IMR-90 (cell line): Measurements from ENCODE around the gene ALOX15B. TPM values are rescaled to one million over a fixed set of nuclear protein-coding genes. Genes with fewer than 3 reads are reported as not detected.

Source experiments
- ATAC-seq: fragments of 200-7000 bp; cut with Tn5 transposase; 2 replicates; pipeline ENCODE4 v1.9.1; 2020; ENCODE audit warnings: low read depth, mild to moderate bottlenecking, moderate library complexity
- BruUV-seq: library from RNA; stranded (reverse); fragments of 400-500 nt; replicated peaks from 2 replicates; lab custom pipeline; 2021; lab: Mats Ljungman, UMichigan
- CTCF ChIA-PET: fragments of 300-600 bp; formaldehyde crosslinking; extraction: SDS; loops from one replicate; lab custom pipeline; 2021; ENCODE audit warnings: antibody characterized with exemption; lab: Yijun Ruan, JAX
- POLR2A ChIA-PET: fragments of 300-600 bp; sonication (Branson Sonifier 250); formaldehyde crosslinking; loops from one replicate; lab custom pipeline; 2022; ENCODE audit warnings: antibody characterized with exemption; ENCODE audit not compliant: unreplicated experiment; lab: Charles Lee
- DNase-seq: peaks from one replicate; pipeline ENCODE4 v3.0.0; 2013
- H2AFZ ChIP-seq: replicated peaks from 2 replicates; pipeline ENCODE3; 2013; ENCODE audit warnings: low read length, mild to moderate bottlenecking; ENCODE audit not compliant: poor library complexity
- H2AK5ac ChIP-seq: 2 replicates; pipeline ENCODE4 v1.6.1; 2013; ENCODE audit warnings: low read depth, low read length, inconsistent platforms
- H2AK9ac ChIP-seq: replicated peaks from 2 replicates; pipeline ENCODE3; 2013; ENCODE audit warnings: mild to moderate bottlenecking, low read depth, low read length, moderate library complexity; ENCODE audit not compliant: poor library complexity
- H2BK120ac ChIP-seq: 2 replicates; pipeline ENCODE4 v1.6.1; 2013; ENCODE audit warnings: low read depth, low read length, inconsistent platforms
- H2BK15ac ChIP-seq: 3 replicates; pipeline ENCODE4 v1.6.1; 2013; ENCODE audit warnings: low read depth, low read length, inconsistent platforms
- H2BK20ac ChIP-seq: 2 replicates; pipeline ENCODE4 v1.6.1; 2013; ENCODE audit warnings: low read depth, mild to moderate bottlenecking, inconsistent platforms, low read length, moderate library complexity
- H2BK5ac ChIP-seq: 2 replicates; pipeline ENCODE4 v1.6.1; 2013; ENCODE audit warnings: mild to moderate bottlenecking, low read depth, low read length, inconsistent platforms; ENCODE audit not compliant: poor library complexity, severe bottlenecking
- H3K14ac ChIP-seq: replicated peaks from 2 replicates; pipeline ENCODE4 v1.6.1; 2013; ENCODE audit warnings: low read depth, low read length, inconsistent platforms
- H3K18ac ChIP-seq: 2 replicates; pipeline ENCODE4 v1.6.1; 2013; ENCODE audit warnings: low read depth, low read length, control low read depth
- H3K23ac ChIP-seq: 2 replicates; pipeline ENCODE4 v1.6.1; 2013; ENCODE audit warnings: low read depth, low read length, inconsistent platforms
- H3K27ac ChIP-seq: 2 replicates; pipeline ENCODE4 v1.5.1; 2013; ENCODE audit warnings: mild to moderate bottlenecking, control low read depth, low read length; ENCODE audit not compliant: insufficient read depth
- H3K27me3 ChIP-seq: 2 replicates; pipeline ENCODE4 v1.6.1; 2013; ENCODE audit warnings: low read length; ENCODE audit not compliant: control insufficient read depth, insufficient read depth
- H3K36me3 ChIP-seq: 2 replicates; pipeline ENCODE4 v1.6.1; 2013; ENCODE audit warnings: low read length, mixed read lengths; ENCODE audit not compliant: control insufficient read depth, insufficient read depth
- H3K4ac ChIP-seq: 2 replicates; pipeline ENCODE4 v1.6.1; 2013; ENCODE audit warnings: low read depth, low read length, inconsistent platforms
- H3K4me1 ChIP-seq: 2 replicates; pipeline ENCODE4 v1.6.1; 2013; ENCODE audit warnings: low read length, mixed read lengths; ENCODE audit not compliant: control insufficient read depth, insufficient read depth
- H3K4me2 ChIP-seq: 2 replicates; pipeline ENCODE4 v1.6.1; 2013; ENCODE audit warnings: low read depth, mild to moderate bottlenecking, control low read depth, low read length, moderate library complexity
- H3K4me3 ChIP-seq: 2 replicates; pipeline ENCODE4 v1.5.1; 2013; ENCODE audit warnings: low read depth, mild to moderate bottlenecking, control low read depth, low read length, moderate library complexity; ENCODE audit not compliant: insufficient read depth
- H3K56ac ChIP-seq: 2 replicates; pipeline ENCODE4 v1.6.1; 2013; ENCODE audit warnings: low read length, inconsistent platforms; ENCODE audit not compliant: insufficient read depth; ENCODE audit errors: extremely low read depth
- H3K79me1 ChIP-seq, 2 experiments: 2 replicates each; pipeline ENCODE4 v1.6.1; 2013; ENCODE audit warnings: low read length in 2 of 2, inconsistent platforms in 1 of 2, low read depth in 1 of 2
- H3K9ac ChIP-seq: 2 replicates; pipeline ENCODE4 v1.6.1; 2013; ENCODE audit warnings: low read depth, low read length, control low read depth
- H3K9me1 ChIP-seq: 2 replicates; pipeline ENCODE4 v1.6.1; 2013; ENCODE audit warnings: low read length, inconsistent platforms; ENCODE audit not compliant: insufficient read depth
- H3K9me3 ChIP-seq: 2 replicates; pipeline ENCODE4 v1.6.1; 2013; ENCODE audit warnings: low read length; ENCODE audit not compliant: control insufficient read depth, insufficient read depth
- H4K20me1 ChIP-seq: 2 replicates; pipeline ENCODE4 v1.6.1; 2013; ENCODE audit warnings: low read length, inconsistent platforms; ENCODE audit not compliant: insufficient read depth
- H4K5ac ChIP-seq: 2 replicates; pipeline ENCODE4 v1.6.1; 2013; ENCODE audit warnings: mild to moderate bottlenecking, low read depth, low read length, control low read depth
- H4K8ac ChIP-seq, 2 experiments: 2 replicates each; pipeline ENCODE4 v1.6.1; 2013; ENCODE audit warnings: low read depth in 2 of 2, low read length in 2 of 2, control low read depth in 1 of 2, inconsistent platforms in 1 of 2
- H4K91ac ChIP-seq: 2 replicates; pipeline ENCODE4 v1.6.1; 2013; ENCODE audit warnings: low read depth, low read length, inconsistent platforms; ENCODE audit not compliant: insufficient read depth
- BHLHE40 ChIP-seq: fragments of 150-350 bp; IDR thresholded peaks from 2 replicates; pipeline ENCODE4 v1.6.1; 2016; ENCODE audit warnings: mild to moderate bottlenecking, low read depth, low read length
- CHD1 ChIP-seq: IDR thresholded peaks from 2 replicates; pipeline ENCODE4 v1.6.1; 2012; ENCODE audit warnings: low read depth, low read length, improper control_type of control experiment
- CTCF ChIP-seq: conservative IDR thresholded peaks from 2 replicates; pipeline ENCODE4 v1.5.1; 2012; ENCODE audit warnings: mild to moderate bottlenecking, low read depth, low read length, improper control_type of control experiment
- MAZ ChIP-seq: IDR thresholded peaks from 2 replicates; pipeline ENCODE4 v1.6.1; 2012; ENCODE audit warnings: low read depth, mild to moderate bottlenecking, low read length, improper control_type of control experiment, moderate library complexity, borderline replicate concordance
- POLR2A ChIP-seq: IDR thresholded peaks from 2 replicates; pipeline ENCODE4 v1.6.1; 2012; ENCODE audit warnings: mild to moderate bottlenecking, low read depth, low read length
- RAD21 ChIP-seq: IDR thresholded peaks from 2 replicates; pipeline ENCODE4 v1.6.1; 2012; ENCODE audit warnings: low read length, improper control_type of control experiment
- SMC3 ChIP-seq: fragments of 150-350 bp; IDR thresholded peaks from 2 replicates; pipeline ENCODE4 v1.6.1; 2016; ENCODE audit warnings: low read depth, mild to moderate bottlenecking, antibody characterized with exemption, low read length, moderate library complexity
- USF2 ChIP-seq: fragments of 150-350 bp; IDR thresholded peaks from 2 replicates; pipeline ENCODE4 v1.6.1; 2017; ENCODE audit warnings: mild to moderate bottlenecking, antibody characterized with exemption, low read length, low read depth
- WGBS, 2 experiments: methylation state at CpG; one replicate each; pipeline versions ENCODE4 v1.1.5 to v1.1.7; 2013; ENCODE audit warnings: missing lambda C conversion rate in 2 of 2; ENCODE audit not compliant: insufficient read length in 1 of 2; ENCODE audit errors: extremely low coverage in 2 of 2; 5-methylcytosine and 5-hydroxymethylcytosine counted together
- dilution Hi-C: fragments of 300-500 bp; cut with HindIII; formaldehyde crosslinking; loops from one replicate; pipeline ENCODE4 v1.14.3; 2018; ENCODE audit warnings: low sequenced_read_pairs; ENCODE audit not compliant: unreplicated experiment
- in situ Hi-C: fragments of 300-500 bp; cut with MboI; formaldehyde crosslinking; loops from 3 replicates; pipeline ENCODE4 v1.14.3; 2019; ENCODE audit warnings: low sequenced_read_pairs, inconsistent platforms, mixed read lengths
- intact Hi-C: fragments of 100-400 bp; cut with micrococcal nuclease; formaldehyde crosslinking; loops from 2 replicates; pipeline ENCODE4 v1.10.0; 2022
- polyA plus RNA-seq, 3 experiments: library from polyadenylated mRNA; depleted of rRNA; stranded (reverse); fragments of >200 nt; gene quantifications; 2 replicates each; pipeline ENCODE4 v1.2.3, GENCODE V29; 2012; ENCODE audit warnings: low replicate concordance in 1 of 3
- total RNA-seq: library from RNA; depleted of rRNA; stranded (reverse); fragments of >200 nt; gene quantifications from 2 replicates; pipeline ENCODE4 v1.2.3, GENCODE V29; 2012

The ALOX15B gene
- total and polyA plus RNA-seq, 2 of the 4 experiments (the other 2 are of a cell fraction), result not detected

GRCh38 chr17:8079291-8080207 is 40.7 kb downstream of the ALOX15B start:
- H3K18ac ChIP-seq, result no peak overlapping the region
- ATAC-seq, result peak; percentile 98
- DNase-seq, result peak; percentile 33
- dilution Hi-C loops, result no loop called here
- no peaks in the 10 kb centered on the region for H3K36me3 ChIP-seq
- H3K23ac ChIP-seq, result no peak overlapping the region
- in situ Hi-C loops, result loop anchor here (25.0 kb wide), 2 partner anchors 233 to 683 kb away; partner anchors contain the start of genes ARHGEF15 and SPDYE4
- no peaks in the 10 kb centered on the region for H3K9me3 ChIP-seq
- no peak overlapping the region for H2AK5ac ChIP-seq
- intact Hi-C loops, result loop anchor here (1.0 to 5.0 kb wide), 2 partner anchors 39 to 78 kb away; partner anchors contain the start of gene ALOXE3
- 2% methylated on average over 42 of the region's 87 CpGs; no CpG with 5 or more reads in 1 of the 2 experiments for WGBS, 2 experiments
- no peak overlapping the region for H3K56ac ChIP-seq
- CTCF ChIA-PET, result interaction anchor here (1.0 kb wide), 1 partner anchor 40 kb away, joined by 3 read pairs; no protein-coding TSS in a partner anchor
- H3K9ac ChIP-seq, result no peak overlapping the region
- POLR2A ChIA-PET, result no interaction called here
- H3K4me3 ChIP-seq, result peak overlapping the region; percentile 48
- peaks cover 64% of the 10 kb centered on the region for H3K27me3 ChIP-seq
- H4K91ac ChIP-seq, result no peak overlapping the region
- no peaks in the 10 kb centered on the region for H3K79me1 ChIP-seq
- no peaks in the 10 kb centered on the region for H4K20me1 ChIP-seq
- no peak overlapping the region for H3K14ac ChIP-seq
- H2BK15ac ChIP-seq, result no peak overlapping the region
- 0 out of 2 replicates have a peak, but pooled peaks cover 1% of the 10 kb centered on the region for H3K4me1 ChIP-seq
- H2AFZ ChIP-seq, result peak overlapping the region; percentile 92
- no peak overlapping the region for H2BK5ac ChIP-seq
- H2AK9ac ChIP-seq, result no peak overlapping the region
- H4K8ac ChIP-seq, result no peak overlapping the region
- peak overlapping the region; percentile 98 for H3K4me2 ChIP-seq
- peak; percentile 63 for TF ChIP-seq RAD21
- TF ChIP-seq MAZ, result peak; percentile 65; the same call in 1 of the 2 replicates
- no peak for TF ChIP-seq BHLHE40
- peak; percentile 77 for TF ChIP-seq CTCF
- peak; percentile 47 for TF ChIP-seq SMC3
- no peak for TF ChIP-seq CHD1
- no peak for TF ChIP-seq USF2
- no peak for TF ChIP-seq POLR2A
- H4K5ac ChIP-seq, result no peak overlapping the region
- H2BK20ac ChIP-seq, result no peak overlapping the region
- H3K4ac ChIP-seq, result no peak overlapping the region
- no peak overlapping the region for H2BK120ac ChIP-seq
- H3K27ac ChIP-seq, result no peak overlapping the region
- BruUV-seq, result no TSS peak
- H3K9me1 ChIP-seq, result no peaks in the 10 kb centered on the region
